ENCODE data around the gene MINDY4. TPM values are rescaled to one million over a fixed set of nuclear protein-coding genes. Genes with fewer than 3 reads are reported as not detected.

MINDY4 gene
- total RNA-seq, 2 experiments from 2014 or later = 1.2 to 1.4 TPM

DNA sequence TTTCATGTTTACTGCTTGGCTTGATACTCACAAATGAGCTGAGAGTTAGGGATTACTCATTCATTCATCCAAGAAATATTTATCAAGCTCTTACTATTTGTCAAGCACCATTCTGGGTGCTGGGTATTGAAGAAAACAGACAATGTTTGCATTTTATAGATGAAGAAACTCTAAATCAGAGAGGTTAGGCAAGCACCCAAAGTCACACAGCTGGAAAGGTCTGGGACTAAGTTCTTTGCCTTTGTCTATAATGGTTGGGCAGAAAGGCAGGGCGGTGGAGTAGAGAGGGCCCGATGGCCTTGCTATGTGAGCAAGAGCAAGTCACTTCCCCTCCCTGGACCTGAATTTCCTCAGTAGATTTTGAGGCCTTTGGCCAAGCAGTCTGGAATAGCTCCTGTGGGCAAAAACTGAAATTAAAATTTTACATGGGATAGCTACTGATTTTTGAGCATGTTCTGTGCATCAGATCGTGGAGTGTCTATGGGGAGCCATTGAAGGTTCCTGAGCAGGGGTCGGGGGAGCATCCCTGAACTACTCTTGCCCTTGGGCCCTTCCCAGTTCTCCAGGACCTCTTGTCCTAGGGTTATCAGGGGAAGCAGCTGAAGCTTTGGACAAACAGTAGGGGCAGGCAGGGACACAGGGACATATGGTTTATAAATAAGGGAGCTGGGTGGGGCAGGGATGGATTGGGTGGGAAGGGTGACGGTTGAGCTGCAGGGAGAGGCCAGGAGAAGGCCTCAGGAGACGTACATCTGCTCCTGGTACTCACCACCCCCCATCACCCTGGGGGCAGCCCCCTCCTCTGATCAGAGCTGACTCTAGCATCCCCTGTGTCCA lies 163.7 kb downstream of the MINDY4 start:
- H3K4me3 Mint-ChIP-seq = no peak overlapping the region
- H3K4me1 Mint-ChIP-seq (ENCODE audit: low read depth) = no peaks in the 10 kb centered on the region
- peaks cover 7% of the 10 kb centered on the region for H3K27me3 Mint-ChIP-seq (ENCODE audit: low read depth)
- DNase-seq = no peak
- no peaks in the 10 kb centered on the region for H3K36me3 Mint-ChIP-seq (ENCODE audit: low read depth)
- intact Hi-C loops (cut with micrococcal nuclease) = loop anchor here (10.0 kb wide), 1 partner anchor 130 kb away; no protein-coding TSS in a partner anchor
- H3K9me3 Mint-ChIP-seq = no peaks in the 10 kb centered on the region
- CTCF ChIA-PET = interaction anchor here (0.9 to 3.1 kb wide), 4 partner anchors 11 to 188 kb away, joined by 4 to 7 read pairs (median 6); no protein-coding TSS in a partner anchor
- H3K27ac Mint-ChIP-seq = no peak overlapping the region

DNA sequence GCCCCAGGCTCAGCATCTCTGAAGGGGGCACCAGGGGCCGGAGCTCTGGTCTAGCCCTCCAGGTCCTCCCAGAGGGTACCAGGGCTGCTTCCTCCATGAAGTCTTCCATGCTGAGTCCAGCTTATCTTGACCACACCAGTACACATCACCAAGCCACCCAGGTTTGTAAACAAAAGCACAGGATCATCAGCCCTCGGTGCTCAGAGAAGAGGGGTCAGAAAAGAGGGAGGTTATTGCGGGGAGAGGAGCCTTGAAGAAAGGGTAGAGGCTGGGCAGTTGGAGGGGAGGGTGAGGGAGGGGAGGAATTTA lies 164.3 kb downstream of the MINDY4 start:
- CTCF ChIA-PET = interaction anchor here (1.1 to 3.1 kb wide), 2 partner anchors 11 to 187 kb away, joined by 6 to 7 read pairs; no protein-coding TSS in a partner anchor
- DNase-seq = no peak
- H3K9me3 Mint-ChIP-seq = no peaks in the 10 kb centered on the region
- H3K27ac Mint-ChIP-seq = no peak overlapping the region
- intact Hi-C loops (cut with micrococcal nuclease) = loop anchor here (10.0 kb wide), 1 partner anchor 131 kb away; no protein-coding TSS in a partner anchor
- H3K4me1 Mint-ChIP-seq (ENCODE audit: low read depth) = no peaks in the 10 kb centered on the region
- no peak overlapping the region for H3K4me3 Mint-ChIP-seq
- no peaks in the 10 kb centered on the region for H3K36me3 Mint-ChIP-seq (ENCODE audit: low read depth)
- peaks cover 8% of the 10 kb centered on the region for H3K27me3 Mint-ChIP-seq (ENCODE audit: low read depth)

DNA sequence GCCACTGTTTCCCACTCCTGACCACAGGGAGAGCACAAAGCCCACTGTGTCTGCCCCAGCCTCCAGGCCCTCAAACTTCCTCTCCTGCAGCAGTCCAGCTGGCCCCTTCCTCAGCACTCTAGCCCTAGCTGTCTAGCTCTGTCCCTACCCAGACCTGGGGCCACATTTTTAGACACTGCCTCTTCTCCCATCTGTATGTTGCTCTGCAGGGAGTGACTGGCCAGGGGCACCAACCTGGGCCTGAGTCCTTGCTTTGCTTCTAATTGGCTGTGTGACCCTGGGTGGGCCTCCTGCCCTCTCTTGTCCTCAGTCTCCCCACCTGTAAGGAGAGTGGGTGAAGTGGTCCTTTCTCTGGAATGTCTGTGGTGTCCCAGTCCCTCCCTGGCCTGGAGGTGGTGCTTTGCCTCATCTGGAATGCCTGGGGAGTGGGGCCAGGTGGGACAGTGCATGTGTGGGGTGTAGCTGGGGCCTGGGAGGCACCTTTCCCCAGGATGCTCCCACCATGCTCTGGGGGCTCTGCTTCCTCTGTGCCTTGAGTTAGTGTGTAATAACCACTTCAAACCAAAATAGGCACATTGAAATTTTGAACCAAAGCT lies 165.5 kb downstream of the MINDY4 start:
- no peak overlapping the region for H3K27ac Mint-ChIP-seq
- intact Hi-C loops (cut with micrococcal nuclease) = loop anchor here (10.0 kb wide), 1 partner anchor 132 kb away; no protein-coding TSS in a partner anchor
- CTCF ChIA-PET = interaction anchor here (0.6 to 3.1 kb wide), 4 partner anchors 10 to 1364 kb away, joined by 3 to 7 read pairs (median 4); no protein-coding TSS in a partner anchor

DNA sequence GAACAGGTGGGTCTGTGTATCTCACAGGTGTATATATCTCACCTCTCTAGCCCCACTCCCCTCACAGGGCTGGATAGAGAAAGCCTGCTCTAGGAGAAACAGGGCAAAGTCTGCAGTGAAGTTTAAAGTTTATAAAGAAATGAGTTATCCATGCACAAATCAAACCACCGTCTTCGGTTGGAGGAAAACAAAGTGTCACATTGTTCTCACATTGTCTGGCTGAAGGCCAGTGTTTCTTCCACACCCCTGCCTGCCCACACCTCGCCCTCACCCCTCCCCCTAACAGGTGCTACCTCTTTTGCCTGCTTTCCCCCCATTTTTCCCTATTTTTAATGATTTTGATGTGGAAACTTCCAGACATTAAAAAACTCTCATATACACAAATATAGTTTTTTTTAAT lies 166.2 kb downstream of the MINDY4 start:
- peaks cover 17% of the 10 kb centered on the region for H3K27me3 Mint-ChIP-seq (ENCODE audit: low read depth)
- H3K4me1 Mint-ChIP-seq (ENCODE audit: low read depth) = no peaks in the 10 kb centered on the region
- intact Hi-C loops (cut with micrococcal nuclease) = loop anchor here (10.0 kb wide), 1 partner anchor 133 kb away; no protein-coding TSS in a partner anchor
- no peak overlapping the region for H3K27ac Mint-ChIP-seq
- H3K9me3 Mint-ChIP-seq = no peaks in the 10 kb centered on the region
- H3K36me3 Mint-ChIP-seq (ENCODE audit: low read depth) = no peaks in the 10 kb centered on the region
- CTCF ChIA-PET = interaction anchor here (1.7 to 3.1 kb wide), 4 partner anchors 9 to 144 kb away, joined by 3 to 30 read pairs (median 6); no protein-coding TSS in a partner anchor
- DNase-seq = no peak
- no peak overlapping the region for H3K4me3 Mint-ChIP-seq

More for the DNA sequence above, 165.5 kb downstream of the MINDY4 start:
- Mint-ChIP-seq H3K9me3 (no peaks in the 10 kb centered on the region), H3K4me1 (ENCODE audit: low read depth) (no peaks in the 10 kb centered on the region), H3K27me3 (ENCODE audit: low read depth) (peaks cover 13% of the 10 kb centered on the region), H3K4me3 (no peak overlapping the region), H3K36me3 (ENCODE audit: low read depth) (no peaks in the 10 kb centered on the region)
- no peak for DNase-seq

DNA sequence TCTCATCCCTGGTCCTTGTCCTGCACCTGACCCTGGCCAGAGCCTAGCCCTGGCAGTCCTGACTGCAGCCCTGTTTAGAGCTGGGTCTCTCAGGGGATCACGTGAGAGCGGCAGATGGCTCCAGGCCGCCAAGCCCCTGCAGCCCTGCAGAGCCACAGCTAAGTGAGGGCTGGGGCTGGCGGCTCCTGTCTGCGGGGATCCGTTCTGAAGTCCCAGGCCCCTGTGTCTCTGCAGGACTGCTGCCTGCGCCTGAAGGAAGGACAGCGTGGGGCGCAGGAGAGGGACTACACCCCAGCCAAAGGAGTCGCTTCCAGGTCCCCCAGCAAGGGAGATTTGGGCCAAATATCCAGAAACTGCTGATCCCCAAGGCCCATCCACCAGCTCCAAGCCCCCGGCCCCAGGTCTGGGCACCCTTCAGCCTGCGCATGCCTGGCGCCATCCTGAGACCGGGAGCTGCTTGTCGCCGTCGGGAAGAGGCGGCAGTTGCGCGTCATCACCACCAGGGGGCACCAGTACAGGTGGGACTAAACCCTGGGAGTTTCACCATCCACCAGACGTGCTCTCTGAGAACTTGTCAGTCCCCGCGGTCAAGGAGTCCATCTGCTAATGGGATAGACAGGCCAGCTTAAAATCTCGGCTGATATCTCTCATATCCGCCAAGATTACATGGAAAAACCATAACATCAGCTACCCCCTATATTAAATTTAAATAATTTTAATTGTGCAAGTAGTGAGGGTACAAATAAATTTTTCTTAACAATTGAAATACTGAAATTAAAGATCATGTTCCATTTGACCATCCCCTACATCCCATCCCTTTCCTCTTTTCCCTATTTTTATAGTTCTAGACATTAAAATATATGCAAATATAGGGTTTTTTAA lies 167.5 kb downstream of the MINDY4 start:
- no peak overlapping the region for H3K4me3 Mint-ChIP-seq
- H3K9me3 Mint-ChIP-seq = no peaks in the 10 kb centered on the region
- H3K27ac Mint-ChIP-seq = no peak overlapping the region
- intact Hi-C loops (cut with micrococcal nuclease) = loop anchor here (1.0 to 10.0 kb wide), 4 partner anchors 36 to 550 kb away; no protein-coding TSS in a partner anchor
- peak; percentile 79 for DNase-seq
- no peaks in the 10 kb centered on the region for H3K4me1 Mint-ChIP-seq (ENCODE audit: low read depth)
- no peaks in the 10 kb centered on the region for H3K36me3 Mint-ChIP-seq (ENCODE audit: low read depth)
- CTCF ChIA-PET = interaction anchor here (0.6 to 2.7 kb wide), 31 partner anchors 8 to 256 kb away, joined by 3 to 36 read pairs (median 4); partner anchors contain the start of genes CRHR2 and GHRHR
- peaks cover 21% of the 10 kb centered on the region for H3K27me3 Mint-ChIP-seq (ENCODE audit: low read depth)

DNA sequence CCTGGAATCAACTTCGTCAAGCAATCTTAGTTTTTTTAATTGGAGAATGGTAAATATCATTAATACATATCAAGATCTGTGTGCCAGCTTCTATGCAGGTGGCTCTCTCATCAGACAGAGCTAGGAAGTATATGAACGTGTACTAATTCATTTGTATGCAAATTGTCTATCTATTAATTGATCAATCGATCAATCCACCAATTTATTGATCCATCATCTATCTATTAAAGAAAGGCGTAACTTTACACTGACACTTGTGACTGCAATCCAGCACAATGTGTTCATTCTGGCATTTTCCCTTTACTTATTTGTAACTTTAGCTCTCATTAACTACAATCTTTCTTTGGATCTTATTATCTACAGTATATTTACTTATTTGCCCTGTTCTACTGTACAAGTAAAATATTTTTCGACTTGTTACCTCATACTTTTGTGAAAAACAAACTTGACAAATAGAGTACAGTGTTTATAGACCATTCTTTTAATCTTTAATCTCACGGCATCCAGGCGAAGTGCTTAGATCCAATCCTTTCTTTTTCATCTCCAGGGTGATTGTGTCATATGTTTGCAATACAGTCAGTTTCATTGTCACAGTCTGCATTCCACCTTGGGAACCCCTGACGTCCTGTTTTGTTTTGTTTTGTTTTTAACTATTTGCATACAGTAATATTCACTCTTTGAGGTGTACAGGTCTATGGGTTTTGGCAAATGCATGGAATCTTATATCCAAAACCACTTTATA lies 170.5 kb downstream of the MINDY4 start:
- Mint-ChIP-seq H3K27ac (no peak overlapping the region), H3K36me3 (ENCODE audit: low read depth) (peaks cover 3% of the 10 kb centered on the region), H3K27me3 (ENCODE audit: low read depth) (peaks cover 22% of the 10 kb centered on the region), H3K9me3 (peaks cover 9% of the 10 kb centered on the region), H3K4me3 (no peak overlapping the region), H3K4me1 (ENCODE audit: low read depth) (no peaks in the 10 kb centered on the region)
- intact Hi-C loops (cut with micrococcal nuclease) = no loop called here
- no peak for DNase-seq
- CTCF ChIA-PET = interaction anchor here (0.8 kb wide), 1 partner anchor 54 kb away, joined by 3 read pairs; no protein-coding TSS in a partner anchor

Other genes with a start within 250 kb of the MINDY4 start
- gene GARS1, start 176.5 kb upstream of the MINDY4 start, total RNA-seq = 100 to 1,000 TPM; 367 to 385 TPM
- gene CRHR2, start 89.0 kb upstream of the MINDY4 start, total RNA-seq = not detected
- under 1 TPM in 1 of 2 experiments, not detected in 1; 0.24 TPM for gene INMT, start 19.3 kb upstream of the MINDY4 start, total RNA-seq
- gene AQP1, start 140.4 kb downstream of the MINDY4 start, total RNA-seq = under 1 TPM; 0.25 to 0.48 TPM
- gene GHRHR, start 192.5 kb downstream of the MINDY4 start, total RNA-seq = not detected

Measured in activated naive CD4-positive, alpha-beta T cell treated with anti-CD3 and anti-CD28 coated beads for 36 hours (primary cell).